Gastroesophageal sphincter (tissue), 4 donors: Measurements from ENCODE around the gene TSPAN4. TPM values are rescaled to one million over a fixed set of nuclear protein-coding genes. Genes with fewer than 3 reads are reported as not detected.

Source experiments
- ATAC-seq: fragments of 150-250 bp; one replicate; pipeline ENCODE4 v1.9.1; 2016; ENCODE audit warnings: mild to moderate bottlenecking, moderate library complexity
- H3K27ac ChIP-seq, 4 donors: fragments of 200-600 bp; sonication (generic) in 3 of 4; 1 replicate in 3 of 4; 2 replicates in 1 of 4; pipeline ENCODE4 v1.5.1; 2016 to 2019
- H3K27me3 ChIP-seq: fragments of 200-600 bp; sonication (generic); one replicate; pipeline ENCODE4 v1.5.1; 2019
- H3K36me3 ChIP-seq, 2 donors: fragments of 200-600 bp; sonication (generic); one replicate each; pipeline ENCODE4 v1.5.1; 2019; ENCODE audit warnings: control low read depth in 1 of 2
- H3K4me1 ChIP-seq, 3 donors: fragments of 200-600 bp; sonication (generic); 1 replicate in 2 of 3; 2 replicates in 1 of 3; pipeline ENCODE4 v1.5.1; 2016 to 2019; ENCODE audit warnings: control low read depth in 2 of 3
- H3K4me3 ChIP-seq, 2 donors: fragments of 200-600 bp; sonication (generic); one replicate each; pipeline ENCODE4 v1.5.1; 2019; ENCODE audit warnings: mild to moderate bottlenecking in 1 of 2, moderate library complexity in 1 of 2
- H3K9me3 ChIP-seq, 3 donors: fragments of 200-600 bp; sonication (generic); one replicate each; pipeline ENCODE4 v1.5.1; 2017 to 2019; ENCODE audit warnings: control low read depth in 2 of 3
- EP300 ChIP-seq: sonication (generic); formaldehyde crosslinking; IDR thresholded peaks from one replicate; pipeline ENCODE4 v1.6.1; 2017; ENCODE audit warnings: antibody characterized with exemption, mild to moderate bottlenecking
- POLR2A ChIP-seq, 2 donors: fragments of 450-650 bp; IDR thresholded peaks; one replicate each; pipeline ENCODE4 v1.6.1; 2017; ENCODE audit warnings: antibody characterized with exemption in 2 of 2, mild to moderate bottlenecking in 2 of 2, moderate library complexity in 1 of 2
- POLR2AphosphoS5 ChIP-seq: sonication (generic); formaldehyde crosslinking; IDR thresholded peaks from one replicate; pipeline ENCODE4 v1.6.1; 2017; ENCODE audit warnings: antibody characterized with exemption
- WGBS, 2 donors: methylation state at CpG; one replicate each; pipeline ENCODE4 v1.1.5; 2018; ENCODE audit warnings: low coverage in 1 of 2; 5-methylcytosine and 5-hydroxymethylcytosine counted together
- total RNA-seq, 4 donors: library from RNA; depleted of rRNA; stranded (reverse); fragments of >200 nt; gene quantifications; one replicate each; pipeline ENCODE4 v1.1.0, GENCODE V29; 2016
- TF ChIP-seq, protein P1 (sequence below), 4 experiments: fragments of 200-600 bp in 2 of 4; fragments of 450-650 bp in 2 of 4; sonication (generic) in 1 of 4; IDR thresholded peaks; one replicate each; pipeline ENCODE4 v1.5.1; 2017 to 2019; ENCODE audit warnings: antibody characterized with exemption in 4 of 4, mild to moderate bottlenecking in 2 of 4, moderate library complexity in 2 of 4

TSPAN4 gene
- 100 to 1,000 TPM in 3 of 4 donors, 10 to 100 TPM in 1; 66.5 to 115 (median 112) TPM for total RNA-seq

- H3K9me3 ChIP-seq, result no peaks in the 10 kb centered on the region
- H3K27me3 ChIP-seq, result no peaks in the 10 kb centered on the region
- H3K27ac ChIP-seq, result peak within 1 kb of the TSS; percentile 79 to 98 (median 93)
- peaks cover 0 to 39% of the 10 kb centered on the region in 2 donors for H3K36me3 ChIP-seq
- WGBS, 2 donors, result no CpG with 5 or more reads among the region's 87 CpGs
- peaks cover 6 to 88% (median 25%) of the 10 kb centered on the region in 3 donors for H3K4me1 ChIP-seq
- TF ChIP-seq POLR2AphosphoS5 (peak; percentile 83), EP300 (no peak), POLR2A (IDR thresholded peaks at IDR 0.05) (peak; percentile 84 to 87)
- TF ChIP-seq, protein P1, sequence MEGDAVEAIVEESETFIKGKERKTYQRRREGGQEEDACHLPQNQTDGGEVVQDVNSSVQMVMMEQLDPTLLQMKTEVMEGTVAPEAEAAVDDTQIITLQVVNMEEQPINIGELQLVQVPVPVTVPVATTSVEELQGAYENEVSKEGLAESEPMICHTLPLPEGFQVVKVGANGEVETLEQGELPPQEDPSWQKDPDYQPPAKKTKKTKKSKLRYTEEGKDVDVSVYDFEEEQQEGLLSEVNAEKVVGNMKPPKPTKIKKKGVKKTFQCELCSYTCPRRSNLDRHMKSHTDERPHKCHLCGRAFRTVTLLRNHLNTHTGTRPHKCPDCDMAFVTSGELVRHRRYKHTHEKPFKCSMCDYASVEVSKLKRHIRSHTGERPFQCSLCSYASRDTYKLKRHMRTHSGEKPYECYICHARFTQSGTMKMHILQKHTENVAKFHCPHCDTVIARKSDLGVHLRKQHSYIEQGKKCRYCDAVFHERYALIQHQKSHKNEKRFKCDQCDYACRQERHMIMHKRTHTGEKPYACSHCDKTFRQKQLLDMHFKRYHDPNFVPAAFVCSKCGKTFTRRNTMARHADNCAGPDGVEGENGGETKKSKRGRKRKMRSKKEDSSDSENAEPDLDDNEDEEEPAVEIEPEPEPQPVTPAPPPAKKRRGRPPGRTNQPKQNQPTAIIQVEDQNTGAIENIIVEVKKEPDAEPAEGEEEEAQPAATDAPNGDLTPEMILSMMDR (IDR thresholded peaks at IDR 0.05), result peak in 3 of 4 experiments; percentile 12 to 28 (median 26)
- H3K4me3 ChIP-seq, result peak within 1 kb of the TSS; percentile 91 to 100
- peak; percentile 46 for ATAC-seq
Measured at GRCh38 chr11:842370-843002, at the start of gene TSPAN4, which contains the start of gene POLR2L. Gene TSPAN4, plus strand, starts transcription at chr11:842852. Its CDS starts 7,453 bp downstream, at chr11:850305. Gene POLR2L, minus strand, starts transcription at chr11:842529. Its CDS starts 21 bp downstream, at chr11:842508.

GRCh38 chr11:792873-793272, 49.8 kb upstream of the TSPAN4 start:
- peaks cover 0 to 35% of the 10 kb centered on the region in 2 donors for H3K36me3 ChIP-seq
- ATAC-seq, result no peak
- H3K4me1 ChIP-seq, result peaks cover 0 to 65% (median 26%) of the 10 kb centered on the region in 3 donors
- no peak overlapping the region for H3K27ac ChIP-seq
- TF ChIP-seq POLR2A (IDR thresholded peaks at IDR 0.05) (no peak), POLR2AphosphoS5 (no peak), EP300 (no peak)
- TF ChIP-seq, protein P1 (IDR thresholded peaks at IDR 0.05), result no peak
- peaks cover 38% of the 10 kb centered on the region for H3K27me3 ChIP-seq
- no peaks in the 10 kb centered on the region for H3K9me3 ChIP-seq
- 60 to 80% methylated on average over 1 of the region's 13 CpGs for WGBS, 2 donors
- H3K4me3 ChIP-seq, result no peak overlapping the region

DNA sequence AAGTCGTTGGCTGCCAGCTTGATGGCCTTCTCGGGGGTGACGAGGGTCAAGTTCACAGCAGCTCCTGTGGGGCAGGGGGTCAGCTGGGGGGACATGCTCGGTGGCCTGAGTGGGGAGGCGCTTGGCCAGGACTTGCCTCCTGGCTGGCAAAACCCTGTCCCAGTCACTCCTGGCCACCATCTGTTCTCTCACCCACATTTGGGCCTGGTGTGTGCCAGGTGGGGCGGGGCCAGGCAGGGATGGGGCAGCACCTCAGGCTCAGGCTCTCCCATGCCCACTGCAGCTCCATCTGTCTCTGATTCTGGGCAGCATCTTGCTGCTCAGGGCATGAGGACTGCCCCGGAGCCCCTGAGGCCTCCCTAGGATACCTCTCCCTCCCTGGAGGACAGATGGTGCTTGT, 49.1 kb upstream of the TSPAN4 start:
- Histone ChIP-seq H3K9me3 (no peaks in the 10 kb centered on the region), H3K27ac (no peak overlapping the region), H3K36me3 (peaks cover 0 to 35% of the 10 kb centered on the region in 2 donors), H3K27me3 (peaks cover 31% of the 10 kb centered on the region), H3K4me1 (peaks cover 0 to 72% (median 26%) of the 10 kb centered on the region in 3 donors), H3K4me3 (no peak overlapping the region)
- TF ChIP-seq, protein P1 (IDR thresholded peaks at IDR 0.05), result no peak
- TF ChIP-seq EP300, result no peak
- no peak for TF ChIP-seq POLR2A (IDR thresholded peaks at IDR 0.05)
- TF ChIP-seq POLR2AphosphoS5, result no peak
- no CpG with 5 or more reads among the region's 7 CpGs for WGBS, 2 donors
- ATAC-seq, result no peak

GRCh38 chr11:794013-794765, 48.5 kb upstream of the TSPAN4 start:
- Histone ChIP-seq H3K36me3 (peaks cover 0 to 39% of the 10 kb centered on the region in 2 donors), H3K4me1 (peaks cover 0 to 72% (median 26%) of the 10 kb centered on the region in 3 donors), H3K27ac (no peak overlapping the region), H3K4me3 (no peak overlapping the region), H3K9me3 (no peaks in the 10 kb centered on the region), H3K27me3 (peaks cover 25% of the 10 kb centered on the region)
- no peak for ATAC-seq
- 91% methylated on average over 5 of the region's 31 CpGs; no CpG with 5 or more reads in 1 of the 2 donors for WGBS, 2 donors
- TF ChIP-seq POLR2A (IDR thresholded peaks at IDR 0.05) (no peak), EP300 (no peak), POLR2AphosphoS5 (no peak)
- TF ChIP-seq, protein P1 (IDR thresholded peaks at IDR 0.05), result no peak
